Activated T-helper 1 cell treated with anti-CD3 and anti-CD28 coated beads, Interleukin-12 subunit alpha, Interleukin-12 subunit beta, Interleukin-2, Interleukin-4 antibody, amounts not matched to agents 30 ng/mL and 10 ng/mL and 1 ng/mL, durations not matched to agents 14 hours and 24 hours and 36 hours (primary cell): ENCODE data around the gene ATP8B3. TPM values are rescaled to one million over a fixed set of nuclear protein-coding genes. Genes with fewer than 3 reads are reported as not detected.

Source experiments
- DNase-seq: peaks from one replicate; pipeline ENCODE4 v3.0.0; 2021; ENCODE audit warnings: low spot score
- H3K27ac Mint-ChIP-seq: one replicate; pipeline ENCODE4 v1.8.0; 2021; ENCODE audit warnings: mild to moderate bottlenecking, mixed read lengths
- H3K27me3 Mint-ChIP-seq: one replicate; pipeline ENCODE4 v1.8.0; 2022; ENCODE audit warnings: mild to moderate bottlenecking, moderate library complexity, mixed read lengths; ENCODE audit not compliant: insufficient read depth
- H3K36me3 Mint-ChIP-seq: one replicate; pipeline ENCODE4 v1.8.0; 2021; ENCODE audit warnings: low read depth, mixed read lengths
- H3K4me1 Mint-ChIP-seq: one replicate; pipeline ENCODE4 v1.8.0; 2021; ENCODE audit warnings: low read depth, mixed read lengths
- H3K4me3 Mint-ChIP-seq: one replicate; pipeline ENCODE4 v1.8.0; 2021; ENCODE audit warnings: mild to moderate bottlenecking, moderate library complexity, mixed read lengths
- H3K9me3 Mint-ChIP-seq: one replicate; pipeline ENCODE4 v1.8.0; 2021; ENCODE audit warnings: mixed read lengths
- intact Hi-C: fragments of 100-400 bp; cut with micrococcal nuclease; formaldehyde crosslinking; loops from one replicate; pipeline ENCODE4 v1.15.1; 2024
- total RNA-seq: library from RNA; stranded (reverse); gene quantifications from 2 replicates; pipeline ENCODE4 v1.2.3, GENCODE V29; 2022

Gene ATP8B3
- total RNA-seq, 1 donor from 2014 or later, result 5.0 TPM

DNA sequence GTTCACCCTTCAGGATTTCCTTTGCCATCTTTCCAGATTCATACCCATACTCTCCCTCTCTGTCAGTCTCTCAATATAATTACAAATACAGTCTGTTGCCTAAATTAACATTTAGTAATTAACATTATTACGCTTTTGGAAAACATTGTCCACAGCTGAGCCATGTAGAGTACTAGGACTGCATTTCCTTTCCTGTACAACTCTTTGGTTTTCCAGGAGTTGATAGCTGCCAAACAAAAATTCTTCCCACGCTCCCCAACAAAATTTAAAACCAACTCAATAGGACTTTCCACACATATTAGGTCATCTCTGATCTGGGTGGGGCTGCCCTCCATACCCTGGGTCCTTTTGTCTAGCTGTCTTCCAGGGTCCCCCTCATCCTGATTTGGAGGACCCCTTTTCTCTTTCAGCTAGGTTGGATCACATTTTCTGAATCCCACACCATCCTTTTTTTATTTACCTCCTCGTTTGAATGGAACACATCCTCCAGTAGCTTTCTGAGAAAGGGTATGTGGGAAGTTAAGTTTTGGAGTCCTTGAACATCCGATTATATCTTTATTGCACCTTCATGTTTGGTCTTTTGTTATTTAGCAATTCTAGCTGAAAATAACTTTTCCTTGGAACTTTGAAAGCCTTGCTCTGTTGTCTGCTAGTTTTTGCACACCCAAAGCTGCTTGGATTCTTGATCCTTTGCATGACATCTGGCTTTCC, 41.1 kb downstream of the ATP8B3 start:
- no peaks in the 10 kb centered on the region for H3K4me1 Mint-ChIP-seq
- intact Hi-C loops, result no loop called here
- no peak overlapping the region for H3K27ac Mint-ChIP-seq
- DNase-seq, result no peak
- H3K9me3 Mint-ChIP-seq, result peaks cover 17% of the 10 kb centered on the region
- no peak overlapping the region for H3K4me3 Mint-ChIP-seq
- peaks cover 2% of the 10 kb centered on the region for H3K36me3 Mint-ChIP-seq
- H3K27me3 Mint-ChIP-seq, result peaks cover 53% of the 10 kb centered on the region

DNA sequence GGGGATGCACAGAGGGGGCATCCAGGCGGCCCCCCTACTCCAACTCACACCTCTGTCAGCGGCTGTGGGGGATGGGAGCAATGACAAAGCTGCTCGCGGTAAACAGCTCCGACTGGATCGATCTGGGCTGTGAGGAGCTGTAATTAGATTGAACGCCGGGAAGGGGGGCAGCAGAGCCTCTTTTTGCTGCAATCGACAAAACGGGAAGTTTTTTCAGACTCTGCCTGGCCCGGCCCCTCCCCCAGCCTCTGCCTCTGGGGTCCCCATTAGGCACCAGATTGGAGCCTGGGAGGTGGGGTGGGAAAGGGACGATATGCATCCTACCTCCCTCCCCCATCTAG, 42.5 kb downstream of the ATP8B3 start:
- H3K27ac Mint-ChIP-seq, result no peak overlapping the region
- no peak overlapping the region for H3K4me3 Mint-ChIP-seq
- no peaks in the 10 kb centered on the region for H3K4me1 Mint-ChIP-seq
- peaks cover 63% of the 10 kb centered on the region for H3K27me3 Mint-ChIP-seq
- H3K9me3 Mint-ChIP-seq, result peaks cover 17% of the 10 kb centered on the region
- no peak for DNase-seq
- H3K36me3 Mint-ChIP-seq, result peaks cover 2% of the 10 kb centered on the region
- intact Hi-C loops, result loop anchor here (5.0 kb wide), 2 partner anchors 97 to 322 kb away; no protein-coding TSS in a partner anchor

DNA sequence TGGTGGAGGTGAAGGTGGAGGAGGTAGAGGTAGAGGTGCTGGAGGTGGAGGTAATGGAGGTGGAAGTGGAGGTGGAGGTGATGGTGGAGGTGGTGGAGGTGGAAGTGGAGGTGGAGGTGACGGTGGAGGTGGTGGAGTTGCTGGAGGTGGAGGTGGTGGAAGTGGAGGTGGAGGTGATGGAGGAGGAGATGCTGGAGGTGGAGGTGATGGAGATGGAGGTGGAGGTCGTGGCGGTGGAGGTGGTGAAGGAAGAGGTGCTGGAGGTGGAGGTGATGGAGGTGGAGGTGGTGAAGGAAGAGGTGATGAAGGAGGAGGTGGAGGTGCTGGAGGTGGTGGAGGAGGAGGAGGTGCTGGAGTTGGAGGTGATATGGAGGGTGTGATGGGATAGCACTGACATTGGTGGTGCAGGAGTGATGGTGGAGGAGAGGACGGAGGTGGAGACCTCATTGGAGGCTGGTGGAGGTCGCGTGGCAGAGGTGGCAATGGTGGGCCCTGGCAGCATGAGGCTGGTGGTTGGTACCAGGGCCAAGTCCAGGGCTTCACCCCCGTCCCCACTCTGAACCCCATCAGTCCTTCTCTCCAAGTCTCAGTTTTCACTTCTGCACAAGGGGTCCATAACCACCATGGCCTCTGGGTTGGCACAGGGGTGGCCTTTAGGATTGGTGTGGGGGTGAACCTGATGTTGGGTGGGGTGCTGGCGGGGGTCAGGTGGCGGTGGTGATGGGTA, 43.0 kb downstream of the ATP8B3 start:
- DNase-seq, result no peak
- no peak overlapping the region for H3K4me3 Mint-ChIP-seq
- peaks cover 2% of the 10 kb centered on the region for H3K36me3 Mint-ChIP-seq
- H3K9me3 Mint-ChIP-seq, result peaks cover 15% of the 10 kb centered on the region
- H3K27ac Mint-ChIP-seq, result no peak overlapping the region
- intact Hi-C loops, result loop anchor here (5.0 kb wide), 2 partner anchors 97 to 322 kb away; no protein-coding TSS in a partner anchor
- peaks cover 64% of the 10 kb centered on the region for H3K27me3 Mint-ChIP-seq
- no peaks in the 10 kb centered on the region for H3K4me1 Mint-ChIP-seq

DNA sequence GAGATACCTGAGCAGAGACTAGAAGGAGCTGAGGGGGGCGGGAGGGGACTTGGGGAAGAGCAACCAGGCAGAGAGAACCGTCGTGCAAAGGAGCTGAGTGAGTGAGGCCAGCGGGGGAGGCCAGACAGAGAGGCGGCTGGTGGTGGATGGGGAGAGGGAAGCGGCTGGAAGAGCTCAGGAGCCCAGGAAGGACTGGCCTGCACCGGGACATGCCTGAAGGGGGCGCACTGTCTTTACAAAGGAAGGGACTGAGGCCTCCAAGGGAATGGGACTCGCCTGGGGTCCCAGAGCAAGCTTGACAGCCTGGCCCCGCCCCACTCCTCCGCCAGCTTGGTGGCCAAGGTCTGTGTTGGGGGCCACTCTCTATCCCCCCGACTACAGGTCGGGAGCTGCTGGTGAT, 43.8 kb downstream of the ATP8B3 start:
- intact Hi-C loops, result loop anchor here (5.0 kb wide), 2 partner anchors 96 to 321 kb away; no protein-coding TSS in a partner anchor

DNA sequence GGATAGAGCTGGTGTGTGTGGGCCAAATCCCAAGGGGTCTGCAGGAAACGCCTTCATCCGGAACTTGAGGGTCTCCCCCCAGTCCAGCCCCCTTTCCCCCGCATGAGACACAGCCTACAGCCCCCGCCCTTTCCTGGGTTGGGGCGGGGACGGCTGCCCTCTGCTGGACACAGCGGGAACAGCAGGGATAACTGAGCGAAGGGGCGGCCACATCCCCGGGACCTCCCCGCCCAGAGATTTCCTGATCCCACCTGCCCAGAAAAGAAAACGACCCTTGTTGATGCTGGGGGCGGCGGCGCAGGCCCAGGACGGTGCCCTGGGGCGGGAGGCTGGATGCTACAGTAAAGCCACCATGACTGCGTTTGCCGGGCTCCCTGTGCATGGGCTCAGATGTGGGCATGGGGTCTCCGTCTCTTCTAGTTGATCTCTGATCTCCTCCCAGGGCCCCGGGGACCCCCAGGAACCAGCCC, 44.6 kb downstream of the ATP8B3 start:
- Mint-ChIP-seq H3K9me3 (peaks cover 14% of the 10 kb centered on the region), H3K27ac (no peak overlapping the region), H3K27me3 (peaks cover 66% of the 10 kb centered on the region), H3K4me3 (no peak overlapping the region), H3K4me1 (no peaks in the 10 kb centered on the region), H3K36me3 (peaks cover 2% of the 10 kb centered on the region)
- DNase-seq, result peak; percentile 42
- intact Hi-C loops, result loop anchor here (1.0 to 5.0 kb wide), 3 partner anchors 95 to 320 kb away; no protein-coding TSS in a partner anchor

More for the DNA sequence above, 43.8 kb downstream of the ATP8B3 start:
- H3K36me3 Mint-ChIP-seq, result peaks cover 2% of the 10 kb centered on the region
- H3K27me3 Mint-ChIP-seq, result peaks cover 67% of the 10 kb centered on the region
- no peaks in the 10 kb centered on the region for H3K4me1 Mint-ChIP-seq
- H3K9me3 Mint-ChIP-seq, result peaks cover 14% of the 10 kb centered on the region
- H3K4me3 Mint-ChIP-seq, result no peak overlapping the region
- no peak for DNase-seq
- no peak overlapping the region for H3K27ac Mint-ChIP-seq

DNA sequence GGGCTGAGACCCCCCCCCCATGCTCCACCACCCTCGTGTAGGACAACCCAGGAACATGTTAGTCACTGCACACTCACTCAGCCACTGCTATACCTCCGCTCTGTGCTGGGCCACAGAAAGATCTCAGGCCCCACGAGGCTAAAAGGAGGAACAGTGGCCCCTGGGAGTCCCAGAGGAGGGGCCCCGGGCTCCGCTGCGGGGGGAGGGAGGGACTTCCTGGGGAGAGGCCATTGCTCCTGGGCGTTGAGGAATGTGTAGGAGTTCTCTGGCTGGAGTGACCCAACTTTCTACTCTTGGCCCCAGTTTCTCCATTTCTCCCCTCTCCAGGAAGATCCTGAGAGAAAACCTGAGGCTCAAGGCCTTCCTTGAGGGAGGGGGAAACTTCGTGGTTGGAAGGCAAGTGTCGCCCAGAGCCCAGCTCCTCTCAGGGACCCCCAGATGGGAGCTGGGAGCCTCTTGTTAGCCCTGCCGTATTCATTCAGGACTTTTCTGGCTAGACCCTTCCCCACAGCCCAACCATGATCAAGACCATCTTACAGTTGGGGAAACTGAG, 45.2 kb downstream of the ATP8B3 start:
- H3K4me3 Mint-ChIP-seq, result no peak overlapping the region
- peaks cover 14% of the 10 kb centered on the region for H3K9me3 Mint-ChIP-seq
- DNase-seq, result no peak
- intact Hi-C loops, result loop anchor here (1.0 to 5.0 kb wide), 3 partner anchors 95 to 320 kb away; no protein-coding TSS in a partner anchor
- H3K27ac Mint-ChIP-seq, result no peak overlapping the region
- H3K27me3 Mint-ChIP-seq, result peaks cover 65% of the 10 kb centered on the region
- H3K36me3 Mint-ChIP-seq, result peaks cover 2% of the 10 kb centered on the region
- H3K4me1 Mint-ChIP-seq, result no peaks in the 10 kb centered on the region

DNA sequence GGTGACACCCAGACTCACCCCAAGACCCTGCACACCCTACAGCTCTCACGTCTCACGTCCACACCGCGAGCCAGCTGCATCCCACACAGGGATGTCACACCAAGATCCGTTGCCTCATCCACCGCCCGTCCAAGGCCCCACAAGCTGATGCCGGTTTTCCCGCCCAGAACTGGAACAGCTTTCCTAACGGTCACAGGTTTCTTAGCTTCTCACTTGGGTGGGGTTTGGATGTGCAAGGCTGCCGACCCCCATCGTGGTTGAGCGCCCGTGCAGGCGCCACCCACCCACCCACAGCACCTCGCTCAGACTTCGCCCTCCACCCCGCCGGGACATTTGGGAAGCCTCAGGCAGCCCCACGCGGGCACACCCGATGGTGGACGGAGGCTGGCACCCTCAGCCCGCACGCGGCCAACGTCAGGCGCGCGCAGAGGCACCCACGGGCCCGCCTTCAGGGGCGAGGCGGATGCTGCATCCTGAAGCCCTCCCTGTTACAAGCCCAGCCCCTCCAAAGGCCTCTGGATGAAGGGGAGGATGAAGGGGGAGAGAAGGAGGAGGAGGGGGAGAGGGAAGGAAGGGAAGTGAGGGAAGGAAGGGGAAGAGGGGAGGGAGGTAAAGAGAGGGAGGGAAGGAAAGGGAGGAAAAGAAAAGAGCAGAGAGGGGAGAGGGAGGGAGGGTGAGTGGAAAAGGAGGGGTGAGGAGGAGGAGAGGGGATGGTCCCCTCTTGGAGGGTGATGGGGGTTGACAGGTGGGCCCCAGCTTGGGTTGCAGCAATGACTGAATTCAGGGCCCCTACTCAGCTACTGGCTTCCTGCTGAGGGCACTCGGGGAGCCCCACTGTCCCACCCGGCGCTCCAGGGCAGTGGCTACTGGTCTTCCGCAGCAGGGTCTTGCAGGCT, 45.9 kb downstream of the ATP8B3 start:
- Mint-ChIP-seq H3K4me3 (no peak overlapping the region), H3K4me1 (no peaks in the 10 kb centered on the region), H3K36me3 (peaks cover 2% of the 10 kb centered on the region), H3K9me3 (peaks cover 10% of the 10 kb centered on the region), H3K27me3 (peaks cover 69% of the 10 kb centered on the region), H3K27ac (no peak overlapping the region)
- DNase-seq, result no peak
- intact Hi-C loops, result loop anchor here (5.0 kb wide), 2 partner anchors 94 to 319 kb away; no protein-coding TSS in a partner anchor

DNA sequence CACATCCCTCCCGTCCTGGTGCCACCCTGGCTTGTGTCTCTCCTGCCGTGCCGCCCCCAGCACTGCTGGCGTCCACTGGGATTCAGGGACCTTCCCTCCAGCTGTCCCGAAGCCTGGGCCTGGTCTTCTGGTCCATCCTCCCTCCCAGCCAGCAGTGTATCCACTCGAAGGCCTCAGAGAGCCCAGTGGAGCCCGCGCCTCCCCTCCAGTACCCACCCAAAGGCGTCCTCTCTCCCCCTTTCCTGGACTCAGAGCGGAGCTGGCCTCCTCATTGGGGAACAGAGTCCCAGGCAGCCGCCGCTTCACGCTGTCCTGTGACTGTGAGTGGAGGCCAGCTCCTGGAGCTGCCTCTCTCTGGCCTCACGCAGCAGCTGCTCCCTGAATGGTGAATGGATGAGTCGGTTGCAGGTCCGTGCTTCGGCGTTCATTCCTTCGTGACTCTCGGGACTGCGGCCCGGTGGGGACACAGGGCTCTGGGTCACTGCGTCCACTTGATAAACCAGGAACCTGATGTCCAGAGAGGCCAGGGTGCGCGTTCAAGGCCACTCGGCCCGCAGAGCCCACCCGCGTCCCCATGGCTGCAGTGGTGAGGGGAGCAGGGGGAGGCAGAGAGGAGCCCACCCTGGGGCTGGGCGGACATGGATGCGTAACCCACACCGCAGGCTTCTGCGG, 46.7 kb downstream of the ATP8B3 start:
- Mint-ChIP-seq H3K27ac (no peak overlapping the region), H3K4me3 (no peak overlapping the region), H3K27me3 (peaks cover 70% of the 10 kb centered on the region), H3K36me3 (no peaks in the 10 kb centered on the region), H3K4me1 (no peaks in the 10 kb centered on the region), H3K9me3 (peaks cover 2% of the 10 kb centered on the region)
- intact Hi-C loops, result loop anchor here (5.0 kb wide), 2 partner anchors 93 to 318 kb away; no protein-coding TSS in a partner anchor
- no peak for DNase-seq

DNA sequence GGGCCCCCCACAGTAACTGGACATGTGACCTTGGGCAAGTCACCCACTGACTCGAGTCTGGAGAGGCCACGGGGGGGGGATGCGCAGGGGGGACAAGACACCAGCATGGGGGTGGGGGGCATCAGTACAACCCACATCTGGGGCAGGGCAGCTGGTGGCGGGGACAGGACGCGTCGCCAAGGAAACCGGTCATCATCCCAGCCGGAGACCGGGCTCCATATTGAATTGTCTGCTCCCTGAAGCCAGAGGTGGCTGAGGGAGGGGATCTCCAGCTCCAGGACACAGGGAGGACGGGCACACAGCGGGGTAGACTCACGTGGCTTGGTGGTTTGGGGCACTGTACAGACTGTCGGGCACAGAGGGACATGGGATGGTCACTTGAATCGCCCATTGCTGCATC, 47.3 kb downstream of the ATP8B3 start:
- no peak overlapping the region for H3K27ac Mint-ChIP-seq
- intact Hi-C loops, result loop anchor here (5.0 kb wide), 3 partner anchors 92 to 317 kb away; no protein-coding TSS in a partner anchor
- no peaks in the 10 kb centered on the region for H3K4me1 Mint-ChIP-seq

DNA sequence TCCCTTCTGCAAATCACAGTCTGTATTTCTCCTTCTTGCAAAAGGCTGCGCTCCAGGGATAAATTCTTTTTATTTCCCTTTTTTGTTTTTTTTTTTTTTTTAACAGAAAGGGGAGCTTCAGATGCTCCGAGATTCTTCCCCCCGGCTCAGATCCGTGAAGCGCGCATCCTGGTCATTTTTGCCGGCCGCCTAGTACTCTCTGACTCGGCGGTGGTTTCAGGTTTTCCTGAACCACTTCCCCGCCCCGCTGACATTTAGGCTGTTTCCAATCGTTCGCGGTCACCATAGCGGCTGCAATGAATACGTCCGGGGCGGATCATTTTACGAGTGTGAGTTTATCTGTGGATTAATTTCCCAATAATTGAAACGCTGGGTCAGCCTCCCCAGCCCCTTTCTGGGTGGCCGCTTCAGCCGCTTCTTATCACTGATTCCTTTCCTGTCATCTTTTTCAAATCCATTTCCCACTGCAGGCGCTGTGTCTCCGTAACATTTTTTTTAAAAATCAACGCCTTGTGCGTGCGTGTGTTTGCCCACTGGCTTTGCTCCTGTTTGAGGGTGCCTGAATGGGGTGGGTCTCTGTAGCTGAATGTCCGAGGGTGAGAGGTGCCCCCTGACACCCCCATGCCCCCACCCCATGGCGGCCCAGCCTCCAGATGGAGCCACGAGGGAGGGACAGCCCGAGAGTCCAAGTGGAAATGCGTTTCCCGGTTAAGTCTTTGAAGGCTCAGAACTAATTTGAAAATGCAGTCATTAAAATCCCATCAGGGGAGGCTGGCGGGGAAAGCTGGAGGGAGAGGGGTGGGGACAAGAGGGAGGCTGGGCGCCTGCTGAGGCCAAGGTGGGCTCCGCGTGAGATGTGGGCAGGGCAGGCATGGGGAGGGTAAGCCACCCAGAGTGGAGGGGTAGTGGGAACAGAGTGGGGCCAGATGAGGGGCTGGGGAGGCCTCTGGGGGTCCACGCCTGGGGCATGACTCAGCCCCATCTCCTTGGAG, 48.1 kb downstream of the ATP8B3 start:
- H3K27me3 Mint-ChIP-seq, result peaks cover 76% of the 10 kb centered on the region
- no peaks in the 10 kb centered on the region for H3K9me3 Mint-ChIP-seq
- no peak overlapping the region for H3K4me3 Mint-ChIP-seq
- no peaks in the 10 kb centered on the region for H3K36me3 Mint-ChIP-seq
- H3K4me1 Mint-ChIP-seq, result no peaks in the 10 kb centered on the region
- intact Hi-C loops, result loop anchor here (5.0 kb wide), 1 partner anchor 297 kb away; no protein-coding TSS in a partner anchor
- peak overlapping the region; percentile 29 for H3K27ac Mint-ChIP-seq
- no peak for DNase-seq

More for the DNA sequence above, 47.3 kb downstream of the ATP8B3 start:
- H3K27me3 Mint-ChIP-seq, result peaks cover 70% of the 10 kb centered on the region
- no peaks in the 10 kb centered on the region for H3K36me3 Mint-ChIP-seq
- no peaks in the 10 kb centered on the region for H3K9me3 Mint-ChIP-seq
- DNase-seq, result no peak
- no peak overlapping the region for H3K4me3 Mint-ChIP-seq
